Testis (tissue), 2 donors: ENCODE data around the gene PNMA8B.

ENCODE experiments used
- CTCF ChIP-seq, 3 experiments: fragments of 450-650 bp in 2 of 3; fragments of 200-600 bp in 1 of 3; sonication (generic) in 1 of 3; IDR thresholded peaks; one replicate each; pipeline ENCODE4 v1.5.1; 2016 to 2019; ENCODE audit warnings: antibody characterized with exemption in 3 of 3, mild to moderate bottlenecking in 2 of 3, moderate library complexity in 1 of 3
- POLR2A ChIP-seq: fragments of 450-650 bp; IDR thresholded peaks from one replicate; pipeline ENCODE4 v1.6.1; 2017; ENCODE audit warnings: antibody characterized with exemption, mild to moderate bottlenecking, moderate library complexity

GRCh38 chr19:46503848-46504453 lies 8.3 kb upstream of the PNMA8B start:
- TF ChIP-seq CTCF (IDR thresholded peaks at IDR 0.05) (no peak), POLR2A (no peak)
